GM12864 (cell line): ENCODE data around the gene PIGR.
A peak's percentile ranks its signal among the peaks of the same experiment; 100 is the strongest.

ENCODE experiments used
- DNase-seq: peaks from one replicate; pipeline ENCODE4 v3.0.0-alpha.2; 2011; ENCODE audit warnings: low read depth
- H3K4me3 ChIP-seq: 2 replicates; pipeline ENCODE4 v1.5.1; 2011; ENCODE audit warnings: mild to moderate bottlenecking, low read depth, low read length, control low read depth
- CTCF ChIP-seq: IDR thresholded peaks from 2 replicates; pipeline ENCODE4 v1.5.1; 2011; ENCODE audit warnings: low read depth, mild to moderate bottlenecking, moderate library complexity, low read length, control low read depth, inconsistent platforms; ENCODE audit errors: missing control alignments

PIGR gene

GRCh38 chr1:206918076-206918475, 28.2 kb downstream of the PIGR start:
- peak overlapping the region; percentile 71 for H3K4me3 ChIP-seq
- no peak for DNase-seq
- TF ChIP-seq CTCF: no peak

- DNase-seq: no peak
- no peak for TF ChIP-seq CTCF
Observed at GRCh38 chr1:206916000-206916709, 30.1 kb downstream of the PIGR start.

GRCh38 chr1:206915030-206915735, 31.1 kb downstream of the PIGR start:
- no peak overlapping the region for H3K4me3 ChIP-seq
- DNase-seq: no peak
- no peak for TF ChIP-seq CTCF

More at GRCh38 chr1:206916000-206916709, 30.1 kb downstream of the PIGR start:
- no peak overlapping the region for H3K4me3 ChIP-seq

- no peak for TF ChIP-seq CTCF
- no peak overlapping the region for H3K4me3 ChIP-seq
- no peak for DNase-seq
Observed at GRCh38 chr1:206913766-206914537, 32.3 kb downstream of the PIGR start.

- H3K4me3 ChIP-seq: no peak overlapping the region
- peak; percentile 83 for TF ChIP-seq CTCF
- no peak for DNase-seq
Observed at GRCh38 chr1:206912445-206913095, 33.7 kb downstream of the PIGR start.

- no peak for DNase-seq
- TF ChIP-seq CTCF: peak; percentile 62
- no peak overlapping the region for H3K4me3 ChIP-seq
Observed at GRCh38 chr1:206911064-206911663, 35.1 kb downstream of the PIGR start.
